ENCODE data around the gene MTFR1L. TPM values are rescaled to one million over a fixed set of nuclear protein-coding genes. Genes with fewer than 3 reads are reported as not detected.

Gene MTFR1L
- total RNA-seq, 1 experiment from 2014 or later: 28.9 TPM

DNA sequence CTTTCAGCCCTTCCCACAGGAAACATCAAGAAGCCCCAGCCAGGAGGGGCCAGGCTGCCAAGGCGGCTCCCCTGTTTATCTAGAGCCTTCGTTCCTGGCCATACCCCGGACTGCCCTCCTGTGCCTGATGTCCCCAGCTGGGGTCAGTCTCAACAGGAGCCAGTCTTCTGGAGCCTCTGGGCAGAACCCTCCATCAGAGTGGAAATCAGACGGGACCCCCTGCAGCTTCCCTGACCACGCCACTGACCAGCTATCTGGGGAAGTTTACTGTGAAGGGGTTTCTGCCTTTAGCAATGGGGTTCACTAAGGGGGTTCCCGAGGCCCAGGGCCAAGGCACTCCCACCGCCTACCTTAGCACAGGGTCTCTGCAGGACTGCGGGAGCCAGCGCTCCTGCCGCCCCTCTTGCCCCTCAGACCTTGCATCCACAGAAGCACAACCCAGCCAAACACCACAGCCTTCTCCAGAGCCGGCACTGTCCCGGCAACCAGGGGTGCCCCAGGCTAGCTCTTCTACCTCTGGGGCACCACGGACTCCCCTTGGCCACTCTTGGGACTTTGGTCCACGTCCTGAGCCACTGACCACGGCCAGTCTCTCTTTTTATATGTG, 3.5 kb upstream of the MTFR1L start:
- peaks cover 6% of the 10 kb centered on the region; the same call in 1 of the 2 replicates for H3K27me3 Mint-ChIP-seq (ENCODE audit: low read depth)
- peaks cover 25% of the 10 kb centered on the region for H3K4me1 Mint-ChIP-seq
- no peak overlapping the region for H3K4me3 Mint-ChIP-seq
- no peak for DNase-seq (ENCODE audit: low spot score)
- TF ChIP-seq, protein P1, sequence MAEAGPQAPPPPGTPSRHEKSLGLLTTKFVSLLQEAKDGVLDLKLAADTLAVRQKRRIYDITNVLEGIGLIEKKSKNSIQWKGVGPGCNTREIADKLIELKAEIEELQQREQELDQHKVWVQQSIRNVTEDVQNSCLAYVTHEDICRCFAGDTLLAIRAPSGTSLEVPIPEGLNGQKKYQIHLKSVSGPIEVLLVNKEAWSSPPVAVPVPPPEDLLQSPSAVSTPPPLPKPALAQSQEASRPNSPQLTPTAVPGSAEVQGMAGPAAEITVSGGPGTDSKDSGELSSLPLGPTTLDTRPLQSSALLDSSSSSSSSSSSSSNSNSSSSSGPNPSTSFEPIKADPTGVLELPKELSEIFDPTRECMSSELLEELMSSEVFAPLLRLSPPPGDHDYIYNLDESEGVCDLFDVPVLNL (CRISPR knock-in tag; IDR thresholded peaks at IDR 0.05; ENCODE audit: borderline replicate concordance, low read depth): no peak
- TF ChIP-seq, protein P2, sequence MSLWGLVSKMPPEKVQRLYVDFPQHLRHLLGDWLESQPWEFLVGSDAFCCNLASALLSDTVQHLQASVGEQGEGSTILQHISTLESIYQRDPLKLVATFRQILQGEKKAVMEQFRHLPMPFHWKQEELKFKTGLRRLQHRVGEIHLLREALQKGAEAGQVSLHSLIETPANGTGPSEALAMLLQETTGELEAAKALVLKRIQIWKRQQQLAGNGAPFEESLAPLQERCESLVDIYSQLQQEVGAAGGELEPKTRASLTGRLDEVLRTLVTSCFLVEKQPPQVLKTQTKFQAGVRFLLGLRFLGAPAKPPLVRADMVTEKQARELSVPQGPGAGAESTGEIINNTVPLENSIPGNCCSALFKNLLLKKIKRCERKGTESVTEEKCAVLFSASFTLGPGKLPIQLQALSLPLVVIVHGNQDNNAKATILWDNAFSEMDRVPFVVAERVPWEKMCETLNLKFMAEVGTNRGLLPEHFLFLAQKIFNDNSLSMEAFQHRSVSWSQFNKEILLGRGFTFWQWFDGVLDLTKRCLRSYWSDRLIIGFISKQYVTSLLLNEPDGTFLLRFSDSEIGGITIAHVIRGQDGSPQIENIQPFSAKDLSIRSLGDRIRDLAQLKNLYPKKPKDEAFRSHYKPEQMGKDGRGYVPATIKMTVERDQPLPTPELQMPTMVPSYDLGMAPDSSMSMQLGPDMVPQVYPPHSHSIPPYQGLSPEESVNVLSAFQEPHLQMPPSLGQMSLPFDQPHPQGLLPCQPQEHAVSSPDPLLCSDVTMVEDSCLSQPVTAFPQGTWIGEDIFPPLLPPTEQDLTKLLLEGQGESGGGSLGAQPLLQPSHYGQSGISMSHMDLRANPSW (CRISPR knock-in tag; conservative IDR thresholded peaks at IDR 0.05; ENCODE audit: low read depth): no peak
- no peak for TF ChIP-seq RORB (CRISPR knock-in tag; IDR thresholded peaks at IDR 0.05)
- TF ChIP-seq TEAD1 (CRISPR knock-in tag; IDR thresholded peaks at IDR 0.05): no peak
- TF ChIP-seq ZNF416 (CRISPR knock-in tag; IDR thresholded peaks at IDR 0.05): no peak
- no peak for TF ChIP-seq JUN (CRISPR knock-in tag; IDR thresholded peaks at IDR 0.05)
- TF ChIP-seq ZNF317 (CRISPR knock-in tag; IDR thresholded peaks at IDR 0.05; ENCODE audit: borderline replicate concordance, low read depth): no peak
- no peak for TF ChIP-seq SOX15 (CRISPR knock-in tag; IDR thresholded peaks at IDR 0.05)
- TF ChIP-seq FOXP1 (CRISPR knock-in tag; IDR thresholded peaks at IDR 0.05; ENCODE audit: borderline replicate concordance): no peak
- ATAC-seq: no peak
- ChIA-PET POLR2A (no interaction called here), CTCF (interaction anchor here (0.8 to 5.5 kb wide), 5 partner anchors 18 to 315 kb away, joined by 3 to 26 read pairs (median 3); partner anchors contain the start of gene PAFAH2)
- peaks cover 9% of the 10 kb centered on the region; the same call in 1 of the 2 replicates for H3K36me3 Mint-ChIP-seq
- H3K27ac Mint-ChIP-seq: peak overlapping the region; percentile 57; the same call in 1 of the 2 replicates
- no peaks in the 10 kb centered on the region for H3K9me3 Mint-ChIP-seq

DNA sequence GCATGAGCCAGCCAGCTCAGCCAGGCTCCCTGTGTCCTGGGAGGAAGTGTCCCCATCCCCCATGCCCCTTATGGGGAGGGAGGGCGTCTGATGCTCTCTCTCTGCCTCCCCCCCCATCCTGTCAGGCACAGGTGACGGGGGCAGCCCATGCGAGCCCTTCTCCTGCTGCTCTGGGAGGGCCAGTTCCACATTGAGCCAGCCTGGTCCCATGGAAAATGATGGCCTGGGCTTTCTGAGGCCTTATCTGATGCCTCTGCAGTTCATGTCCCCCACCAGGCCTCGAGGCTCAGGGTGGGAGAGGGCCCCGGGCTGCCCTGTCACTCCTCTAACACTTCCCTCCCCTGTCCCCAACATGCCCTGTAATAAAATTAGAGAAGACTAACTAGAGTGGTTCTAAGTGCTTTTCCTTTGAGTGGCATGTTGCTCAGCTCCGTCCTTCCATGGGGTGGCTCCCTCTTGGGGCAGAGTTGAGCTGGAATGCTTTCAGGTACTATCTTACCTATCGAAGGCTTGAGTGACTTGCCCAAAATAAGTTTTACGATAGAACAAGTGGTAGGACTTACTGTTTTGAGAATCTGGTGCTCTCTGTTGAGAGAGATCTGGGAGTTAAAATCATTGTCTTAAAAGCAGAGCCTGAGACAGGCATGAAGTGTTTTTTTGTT, 1.8 kb upstream of the MTFR1L start:
- Mint-ChIP-seq H3K27me3 (ENCODE audit: low read depth) (peaks cover 10% of the 10 kb centered on the region), H3K4me1 (peaks cover 35% of the 10 kb centered on the region), H3K36me3 (peaks cover 9% of the 10 kb centered on the region; the same call in 1 of the 2 replicates), H3K9me3 (no peaks in the 10 kb centered on the region), H3K27ac (peak overlapping the region; percentile 95), H3K4me3 (peak overlapping the region; percentile 98)
- ChIA-PET POLR2A (interaction anchor here (0.5 kb wide), 2 partner anchors 74 to 647 kb away, joined by 3 read pairs; no protein-coding TSS in a partner anchor), CTCF (interaction anchor here (0.5 to 5.5 kb wide), 19 partner anchors 8 to 252 kb away, joined by 3 to 26 read pairs (median 5); partner anchors contain the start of genes PAFAH2, PAQR7 and SELENON)
- peak; percentile 53 for DNase-seq (ENCODE audit: low spot score)
- no peak for TF ChIP-seq CREM (CRISPR knock-in tag; IDR thresholded peaks at IDR 0.05)
- TF ChIP-seq, protein P3, sequence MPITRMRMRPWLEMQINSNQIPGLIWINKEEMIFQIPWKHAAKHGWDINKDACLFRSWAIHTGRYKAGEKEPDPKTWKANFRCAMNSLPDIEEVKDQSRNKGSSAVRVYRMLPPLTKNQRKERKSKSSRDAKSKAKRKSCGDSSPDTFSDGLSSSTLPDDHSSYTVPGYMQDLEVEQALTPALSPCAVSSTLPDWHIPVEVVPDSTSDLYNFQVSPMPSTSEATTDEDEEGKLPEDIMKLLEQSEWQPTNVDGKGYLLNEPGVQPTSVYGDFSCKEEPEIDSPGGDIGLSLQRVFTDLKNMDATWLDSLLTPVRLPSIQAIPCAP (CRISPR knock-in tag; IDR thresholded peaks at IDR 0.05): no peak
- TF ChIP-seq, protein P4, sequence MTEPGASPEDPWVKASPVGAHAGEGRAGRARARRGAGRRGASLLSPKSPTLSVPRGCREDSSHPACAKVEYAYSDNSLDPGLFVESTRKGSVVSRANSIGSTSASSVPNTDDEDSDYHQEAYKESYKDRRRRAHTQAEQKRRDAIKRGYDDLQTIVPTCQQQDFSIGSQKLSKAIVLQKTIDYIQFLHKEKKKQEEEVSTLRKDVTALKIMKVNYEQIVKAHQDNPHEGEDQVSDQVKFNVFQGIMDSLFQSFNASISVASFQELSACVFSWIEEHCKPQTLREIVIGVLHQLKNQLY (CRISPR knock-in tag; IDR thresholded peaks at IDR 0.05): no peak
- TF ChIP-seq, protein P5, sequence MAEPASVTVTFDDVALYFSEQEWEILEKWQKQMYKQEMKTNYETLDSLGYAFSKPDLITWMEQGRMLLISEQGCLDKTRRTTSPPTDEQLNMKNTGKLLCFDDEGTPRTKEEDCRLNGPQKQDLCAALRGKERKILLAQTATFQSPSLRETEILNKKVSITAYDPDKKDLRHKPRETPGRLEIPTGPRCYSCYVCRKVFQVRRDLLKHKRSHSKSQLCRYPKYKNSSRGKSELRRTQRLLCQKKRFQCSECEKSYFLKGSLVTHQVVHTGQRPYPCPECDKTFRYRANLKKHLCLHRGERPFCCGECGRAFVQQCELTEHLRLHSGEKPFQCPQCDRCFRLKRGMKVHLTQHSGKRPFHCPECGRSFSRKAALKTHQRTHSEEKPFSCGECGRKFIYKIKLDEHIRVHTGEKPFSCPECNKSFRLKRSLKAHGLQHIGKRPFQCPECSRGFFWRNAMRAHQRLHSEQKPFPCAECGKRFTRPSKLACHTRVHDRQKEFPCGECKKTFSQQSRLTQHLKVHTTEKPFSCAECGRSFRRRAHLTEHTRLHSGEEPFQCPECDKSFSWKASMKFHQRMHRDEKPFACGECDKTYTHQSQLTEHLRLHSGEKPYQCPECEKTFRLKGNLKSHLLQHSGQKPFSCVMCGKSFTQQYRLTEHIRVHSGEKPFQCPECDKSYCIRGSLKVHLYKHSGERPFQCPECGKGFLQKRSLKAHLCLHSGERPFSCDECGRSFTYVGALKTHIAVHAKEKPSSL (CRISPR knock-in tag; conservative IDR thresholded peaks at IDR 0.05): no peak
- TF ChIP-seq CREB1 (CRISPR knock-in tag; IDR thresholded peaks at IDR 0.05): no peak
- TF ChIP-seq IRF2 (CRISPR knock-in tag; IDR thresholded peaks at IDR 0.05; ENCODE audit: borderline replicate concordance, low read depth): no peak
- peak; percentile 19 for ATAC-seq
